ENCODE results near the gene PDSS2. TPM values are rescaled to one million over a fixed set of nuclear protein-coding genes. Genes with fewer than 3 reads are reported as not detected.
A peak's percentile ranks its signal among the peaks of the same experiment; 100 is the strongest.

The PDSS2 gene
- total RNA-seq, 4 donors from 2014 or later, result 6.5 to 9.6 (median 8.8) TPM

DNA sequence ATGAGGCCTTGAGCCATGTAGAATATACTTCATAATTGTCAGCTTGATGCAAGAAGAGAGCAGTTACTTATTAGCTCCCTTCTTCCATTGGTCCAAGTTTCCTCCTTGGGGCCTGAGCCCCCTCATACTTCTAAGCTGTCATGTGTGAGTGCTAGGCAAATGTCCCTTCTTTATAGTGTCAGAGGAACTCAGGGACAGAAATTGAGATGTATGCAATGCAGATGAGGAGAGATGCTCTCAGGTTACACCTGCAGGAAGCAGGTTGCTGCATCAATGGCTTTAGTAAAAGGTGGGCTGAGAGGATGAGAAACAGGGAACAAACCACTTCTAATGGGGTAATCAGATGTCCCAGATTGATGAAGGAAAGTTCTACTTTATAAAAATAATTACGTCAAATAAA is 6.7 kb upstream of the PDSS2 start:
- ATAC-seq (ENCODE audit: low FRiP score), result no peak
- TF ChIP-seq, protein P1, sequence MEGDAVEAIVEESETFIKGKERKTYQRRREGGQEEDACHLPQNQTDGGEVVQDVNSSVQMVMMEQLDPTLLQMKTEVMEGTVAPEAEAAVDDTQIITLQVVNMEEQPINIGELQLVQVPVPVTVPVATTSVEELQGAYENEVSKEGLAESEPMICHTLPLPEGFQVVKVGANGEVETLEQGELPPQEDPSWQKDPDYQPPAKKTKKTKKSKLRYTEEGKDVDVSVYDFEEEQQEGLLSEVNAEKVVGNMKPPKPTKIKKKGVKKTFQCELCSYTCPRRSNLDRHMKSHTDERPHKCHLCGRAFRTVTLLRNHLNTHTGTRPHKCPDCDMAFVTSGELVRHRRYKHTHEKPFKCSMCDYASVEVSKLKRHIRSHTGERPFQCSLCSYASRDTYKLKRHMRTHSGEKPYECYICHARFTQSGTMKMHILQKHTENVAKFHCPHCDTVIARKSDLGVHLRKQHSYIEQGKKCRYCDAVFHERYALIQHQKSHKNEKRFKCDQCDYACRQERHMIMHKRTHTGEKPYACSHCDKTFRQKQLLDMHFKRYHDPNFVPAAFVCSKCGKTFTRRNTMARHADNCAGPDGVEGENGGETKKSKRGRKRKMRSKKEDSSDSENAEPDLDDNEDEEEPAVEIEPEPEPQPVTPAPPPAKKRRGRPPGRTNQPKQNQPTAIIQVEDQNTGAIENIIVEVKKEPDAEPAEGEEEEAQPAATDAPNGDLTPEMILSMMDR (IDR thresholded peaks at IDR 0.05), result no peak
- DNase-seq (ENCODE audit: low spot score), result no peak

DNA sequence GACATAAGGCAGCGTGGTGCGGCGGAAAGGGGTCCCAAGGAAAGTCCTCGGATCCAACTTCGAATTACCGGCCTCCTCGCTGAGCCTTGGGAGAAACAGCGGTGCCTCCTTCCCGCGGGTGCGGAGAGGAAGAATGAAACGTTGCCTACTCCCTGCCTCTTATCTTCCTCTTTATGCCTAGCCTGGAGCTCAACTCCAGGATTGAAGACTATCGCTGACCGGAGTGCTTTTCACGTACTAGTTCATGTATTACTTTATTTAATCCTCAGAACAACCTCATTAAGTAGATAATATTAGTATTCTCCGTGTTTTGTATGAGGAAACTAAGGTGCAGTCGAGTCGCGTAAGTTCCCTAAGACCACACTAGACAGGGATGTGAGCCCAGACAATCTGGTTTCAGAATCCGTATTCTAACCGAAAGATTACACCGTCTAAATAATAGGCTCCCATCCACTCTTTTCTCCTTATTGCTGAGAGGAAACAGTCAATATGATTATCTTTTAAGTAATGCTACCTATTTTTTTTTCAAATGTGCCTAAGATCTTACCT is 793 bp upstream of the PDSS2 start:
- DNase-seq (ENCODE audit: low spot score), result no peak
- no peak for ATAC-seq (ENCODE audit: low FRiP score)
- TF ChIP-seq, protein P1 (IDR thresholded peaks at IDR 0.05), result no peak

DNA sequence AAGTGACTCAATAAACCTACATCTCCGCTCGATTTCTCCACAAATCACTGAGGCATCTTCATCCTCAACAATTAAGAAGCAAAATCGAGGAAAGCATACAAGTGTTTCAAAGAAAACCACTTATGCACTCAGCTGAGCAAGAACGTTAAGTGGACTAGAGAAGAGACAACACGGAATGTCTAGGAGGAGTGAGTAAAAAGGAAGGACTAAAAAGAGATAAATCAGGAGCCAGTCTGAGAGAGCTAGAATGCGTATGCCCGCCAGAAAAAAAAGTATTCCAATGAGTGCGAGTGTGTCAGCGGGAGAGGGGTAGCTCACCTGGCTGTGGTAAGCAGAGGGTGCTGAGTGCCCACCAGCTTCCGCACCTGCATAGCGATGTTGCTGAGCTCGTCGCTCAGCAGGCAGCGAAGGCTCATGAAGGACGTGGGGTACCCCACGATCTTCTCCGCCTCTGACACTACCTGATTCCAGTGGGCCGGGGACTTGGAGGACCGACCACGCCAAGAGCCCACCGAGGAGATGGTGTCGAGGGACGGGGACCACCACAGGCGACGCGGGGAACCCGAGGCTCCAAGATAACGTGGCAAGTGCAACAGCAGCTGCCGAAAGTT is 587 bp downstream of the PDSS2 start:
- DNase-seq (ENCODE audit: low spot score) (no peak), ATAC-seq (ENCODE audit: low FRiP score) (peak; percentile 9)
- TF ChIP-seq, protein P1 (IDR thresholded peaks at IDR 0.05), result no peak

DNA sequence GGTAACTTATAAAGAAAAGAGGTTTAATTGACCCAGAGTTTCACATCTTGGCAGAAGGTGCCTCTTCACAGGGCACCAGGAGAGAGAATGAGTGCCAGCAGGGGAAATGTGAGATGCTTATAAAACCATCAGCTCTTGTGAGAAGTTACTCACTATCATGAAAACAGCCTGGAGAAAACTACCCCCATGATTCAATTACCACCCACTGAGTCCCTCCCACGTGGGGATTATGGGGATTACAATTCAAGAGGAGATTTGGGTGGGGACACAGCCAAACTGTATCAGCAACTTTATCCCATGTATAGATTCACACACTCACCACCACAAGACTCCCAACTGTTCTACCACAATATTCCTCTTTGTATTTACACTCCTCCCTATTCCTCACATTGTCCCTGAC is 10.6 kb downstream of the PDSS2 start:
- DNase-seq (ENCODE audit: low spot score) (no peak), ATAC-seq (ENCODE audit: low FRiP score) (no peak)
- TF ChIP-seq, protein P1 (IDR thresholded peaks at IDR 0.05), result no peak

DNA sequence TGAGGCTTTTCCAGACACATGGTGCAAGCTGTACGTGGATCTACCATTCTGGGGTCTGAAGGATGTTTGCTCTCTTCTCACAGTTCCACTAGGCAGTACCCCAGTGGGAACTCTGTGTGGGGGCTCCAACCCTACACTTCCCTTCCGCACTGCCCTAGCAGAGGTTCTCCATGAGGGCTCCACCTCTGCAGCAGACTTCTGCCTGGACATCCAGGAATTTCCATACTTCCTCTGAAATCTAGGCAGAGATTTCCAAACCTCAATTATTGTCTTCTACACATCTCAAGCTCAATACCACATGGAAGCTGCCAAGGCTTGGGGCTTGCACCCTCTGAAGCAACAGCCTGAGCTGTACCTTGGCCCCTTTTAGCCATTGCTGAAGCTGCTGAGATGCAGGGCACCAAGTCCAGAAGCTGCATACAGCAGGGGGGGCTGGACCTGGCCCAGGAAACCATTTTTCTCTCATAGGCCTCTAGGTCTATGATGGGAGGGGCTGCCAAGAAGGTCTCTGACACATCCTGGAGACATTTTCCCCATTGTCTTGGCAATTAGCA is 11.6 kb downstream of the PDSS2 start:
- no peak for ATAC-seq (ENCODE audit: low FRiP score)
- TF ChIP-seq, protein P1 (IDR thresholded peaks at IDR 0.05), result no peak

DNA sequence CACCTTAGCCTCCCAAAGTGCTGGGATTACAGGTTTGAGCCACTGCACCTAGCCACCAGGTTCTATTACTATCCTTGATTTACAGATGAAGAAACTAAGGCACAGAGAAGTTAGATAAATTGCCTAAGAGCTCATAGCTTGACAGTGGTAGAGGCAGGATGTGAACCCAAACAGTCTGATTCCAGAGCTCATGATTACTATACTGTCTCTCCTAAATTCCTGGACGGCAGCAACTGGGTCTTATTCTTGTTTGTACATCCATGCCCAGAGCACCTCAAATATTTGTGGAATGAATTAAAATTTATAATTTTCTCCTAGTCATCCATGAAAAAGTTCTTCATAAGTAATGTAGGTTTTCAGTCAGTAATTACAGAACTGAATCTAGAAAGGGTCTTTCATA is 15.1 kb downstream of the PDSS2 start:
- no peak for ATAC-seq (ENCODE audit: low FRiP score)
- no peak for DNase-seq (ENCODE audit: low spot score)
- TF ChIP-seq, protein P1 (IDR thresholded peaks at IDR 0.05), result no peak

More for the DNA sequence above, 11.6 kb downstream of the PDSS2 start:
- no peak for DNase-seq (ENCODE audit: low spot score)
